GM19035 (cell line): ENCODE measurements around the gene DCLK3.

Source experiments
- ATAC-seq: cut with Tn5 transposase; IDR thresholded peaks from one replicate; pipeline ENCODE4 v1.9.1; 2021; ENCODE audit not compliant: unreplicated experiment

DCLK3 gene

DNA sequence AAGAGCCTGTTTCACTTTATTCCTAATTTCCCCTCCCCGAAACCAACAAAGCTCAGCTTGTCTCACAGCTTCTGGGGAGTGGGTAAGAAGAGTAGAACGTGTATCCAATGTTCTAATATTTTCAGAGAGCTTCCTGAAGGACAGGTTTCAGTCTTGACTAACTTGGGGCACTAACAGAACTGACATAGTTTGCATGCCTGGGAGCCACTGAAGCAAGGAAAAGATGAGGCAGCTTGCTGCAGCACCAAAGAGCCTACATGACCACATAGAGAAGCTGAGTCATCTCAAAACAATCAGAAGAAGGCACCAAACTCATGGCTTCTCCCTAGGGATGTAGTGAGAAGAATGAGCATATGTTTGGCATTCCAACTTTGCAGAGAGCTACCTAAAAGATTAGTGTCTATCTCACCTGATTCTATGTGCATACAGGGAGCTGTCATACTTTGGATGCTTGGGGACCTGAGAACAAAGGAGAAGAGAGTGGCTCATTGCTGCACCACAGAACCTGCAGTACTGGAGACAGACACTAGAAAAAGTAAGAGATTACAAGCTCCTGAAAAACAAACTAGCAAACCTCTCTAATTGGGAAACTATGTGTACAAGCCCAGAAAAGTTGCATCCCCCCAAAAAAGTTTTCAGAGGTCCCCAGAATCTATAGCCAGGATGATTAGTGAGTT lies 86.9 kb downstream of the DCLK3 start:
- ATAC-seq: peak; percentile 47

DNA sequence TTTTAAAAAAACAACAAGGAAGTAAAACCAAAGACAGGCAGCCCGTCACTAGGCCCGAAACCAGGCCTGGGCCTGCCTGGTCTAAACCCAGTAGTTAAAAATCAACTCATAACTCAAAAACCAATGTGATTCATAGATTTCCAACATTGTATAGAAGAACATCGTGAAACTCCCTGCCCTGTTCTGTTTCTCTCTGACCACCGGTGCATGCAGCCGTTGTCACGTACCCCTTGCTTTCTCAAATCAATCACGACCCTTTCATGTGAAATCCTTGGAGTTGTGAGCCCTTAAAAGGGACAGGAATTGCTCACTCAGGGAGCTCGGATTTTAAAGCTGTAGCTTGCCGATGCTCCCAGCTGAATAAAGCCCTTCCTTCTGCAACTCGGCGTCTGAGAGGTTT lies 89.5 kb downstream of the DCLK3 start:
- ATAC-seq: no peak

DNA sequence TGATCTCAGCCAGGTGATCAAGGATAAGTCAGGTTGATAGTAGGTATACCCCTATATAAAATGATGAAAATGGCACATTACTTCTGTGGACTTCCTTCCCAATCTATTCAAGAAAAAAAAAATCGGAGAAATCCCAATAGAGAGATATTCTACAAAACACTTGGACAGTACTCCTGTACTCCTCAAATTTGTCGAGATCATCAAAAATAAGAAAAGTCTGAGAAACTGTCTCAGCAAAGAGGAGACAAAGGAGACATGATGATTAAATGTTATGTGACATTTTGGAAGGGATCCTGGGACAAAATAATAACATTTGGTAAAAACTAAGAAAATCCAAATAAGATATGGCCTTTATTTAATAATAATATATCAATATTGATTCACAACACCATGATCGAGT lies 94.6 kb downstream of the DCLK3 start:
- ATAC-seq: no peak

DNA sequence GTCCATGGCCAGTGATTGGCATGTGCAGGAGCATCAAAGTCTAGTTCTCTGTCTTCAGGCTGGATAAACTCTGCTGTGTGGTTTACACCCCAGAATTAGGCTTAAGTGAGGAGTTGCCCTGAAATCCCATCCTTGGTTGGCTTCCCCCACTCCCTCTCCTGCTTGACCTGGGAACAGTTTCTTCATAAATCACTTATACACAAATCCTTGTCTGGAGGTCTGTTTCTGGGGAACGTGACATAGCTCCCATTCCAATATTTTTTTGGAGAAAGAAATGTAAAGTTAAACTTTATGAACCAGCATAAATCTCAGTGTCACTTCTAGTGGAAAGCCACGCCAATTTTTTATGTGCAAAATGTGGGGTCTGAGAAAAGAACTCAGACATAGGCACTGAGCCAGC lies 98.2 kb downstream of the DCLK3 start:
- no peak for ATAC-seq

DNA sequence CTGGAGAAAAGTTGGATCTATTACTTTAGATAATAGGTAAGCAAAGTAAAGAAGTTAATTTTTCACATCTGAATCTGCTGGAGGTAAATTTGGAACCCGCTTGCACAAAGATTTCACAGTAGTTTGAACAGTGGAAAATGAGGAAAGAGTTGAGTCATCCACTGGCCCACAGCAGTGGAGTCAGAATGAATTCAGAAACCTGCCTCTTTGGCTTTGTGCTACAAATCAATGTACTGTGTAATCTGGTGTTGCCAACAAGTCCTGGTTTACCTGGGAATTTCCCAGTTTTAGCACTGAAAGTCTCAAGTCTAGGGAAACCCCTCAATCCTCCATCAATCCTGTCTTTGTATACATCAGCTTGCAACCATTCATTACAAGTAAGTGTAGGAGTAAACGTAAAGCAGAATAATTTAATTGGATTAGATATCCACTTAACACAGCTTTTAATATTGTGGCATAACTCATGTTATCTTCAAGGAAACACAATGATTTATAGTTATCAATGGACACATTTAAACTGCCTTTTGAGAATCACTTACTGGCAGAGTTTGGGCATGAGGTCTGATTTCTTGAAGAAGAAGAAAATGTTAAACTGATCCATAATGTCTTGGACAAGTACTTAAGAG lies 100.6 kb downstream of the DCLK3 start:
- no peak for ATAC-seq

DNA sequence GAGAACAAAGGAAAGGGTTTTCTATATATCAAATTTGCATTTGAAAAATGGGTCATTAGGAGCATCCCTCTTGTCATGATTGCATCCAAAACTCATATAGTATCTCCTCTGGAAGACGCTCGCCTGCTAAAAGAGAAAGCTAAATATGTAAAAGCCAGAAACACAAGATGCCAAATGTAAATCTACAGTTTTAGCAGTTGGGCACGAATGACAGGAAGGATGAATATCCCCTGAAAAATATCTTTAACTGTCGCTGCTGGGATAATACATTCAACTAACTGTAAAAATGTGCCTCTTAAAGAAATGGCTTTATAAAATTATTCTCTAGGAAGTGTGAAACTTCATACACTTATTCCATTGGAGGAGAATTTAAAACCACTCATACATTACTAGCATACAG lies 101.7 kb downstream of the DCLK3 start:
- no peak for ATAC-seq
